Trophoblast cell (in vitro differentiated cells and primary cell): ENCODE measurements around the gene CAPZA2.

ENCODE experiments used
- DNase-seq, 2 donors: peaks; one replicate each; pipeline ENCODE4 v3.0.0-alpha.2; 2016
- H2AFZ ChIP-seq: 2 replicates; pipeline ENCODE4 v1.6.1; 2013; ENCODE audit warnings: low read length, moderate library complexity, mild to moderate bottlenecking; ENCODE audit not compliant: insufficient read depth, poor library complexity
- H2AK5ac ChIP-seq: 2 replicates; pipeline ENCODE4 v1.6.1; 2013; ENCODE audit warnings: mild to moderate bottlenecking, low read length
- H2BK120ac ChIP-seq: 2 replicates; pipeline ENCODE4 v1.6.1; 2013; ENCODE audit warnings: low read length, mild to moderate bottlenecking, moderate library complexity; ENCODE audit not compliant: insufficient read depth, poor library complexity
- H2BK12ac ChIP-seq: 2 replicates; pipeline ENCODE4 v1.6.1; 2013; ENCODE audit warnings: mild to moderate bottlenecking, low read length, moderate library complexity
- H2BK5ac ChIP-seq: 2 replicates; pipeline ENCODE4 v1.6.1; 2013; ENCODE audit warnings: low read length, low read depth, moderate library complexity, mild to moderate bottlenecking; ENCODE audit not compliant: poor library complexity
- H3K14ac ChIP-seq: 2 replicates; pipeline ENCODE4 v1.6.1; 2013; ENCODE audit warnings: mild to moderate bottlenecking, low read length
- H3K18ac ChIP-seq: 2 replicates; pipeline ENCODE4 v1.6.1; 2013; ENCODE audit warnings: mild to moderate bottlenecking, low read length
- H3K23ac ChIP-seq: 2 replicates; pipeline ENCODE4 v1.6.1; 2013; ENCODE audit warnings: low read length
- H3K27ac ChIP-seq: 2 replicates; pipeline ENCODE4 v1.5.1; 2013; ENCODE audit warnings: low read depth, mild to moderate bottlenecking, inconsistent platforms, low read length, moderate library complexity
- H3K27me3 ChIP-seq: 2 replicates; pipeline ENCODE4 v1.6.1; 2013; ENCODE audit warnings: inconsistent platforms, mild to moderate bottlenecking, low read length, moderate library complexity; ENCODE audit not compliant: insufficient read depth
- H3K36me3 ChIP-seq, 2 experiments: 1 replicate in 1 of 2; 2 replicates in 1 of 2; pipeline ENCODE4 v1.6.1; 2013; ENCODE audit warnings: low read length in 2 of 2, mild to moderate bottlenecking in 2 of 2, moderate library complexity in 1 of 2; ENCODE audit not compliant: insufficient read depth in 2 of 2, control insufficient read depth in 1 of 2
- H3K4ac ChIP-seq: 2 replicates; pipeline ENCODE4 v1.6.1; 2013; ENCODE audit warnings: low read depth, mild to moderate bottlenecking, low read length, moderate library complexity
- H3K4me1 ChIP-seq, 2 experiments: 1 replicate in 1 of 2; 2 replicates in 1 of 2; pipeline ENCODE4 v1.6.1; 2013; ENCODE audit warnings: low read length in 2 of 2, mild to moderate bottlenecking in 2 of 2, moderate library complexity in 1 of 2; ENCODE audit not compliant: insufficient read depth in 2 of 2, control insufficient read depth in 1 of 2
- H3K4me2 ChIP-seq: 2 replicates; pipeline ENCODE4 v1.6.1; 2013; ENCODE audit warnings: inconsistent platforms, mild to moderate bottlenecking, low read length, moderate library complexity
- H3K4me3 ChIP-seq: 2 replicates; pipeline ENCODE4 v1.5.1; 2013; ENCODE audit warnings: mild to moderate bottlenecking, low read depth, low read length, inconsistent platforms
- H3K79me1 ChIP-seq: one replicate; pipeline ENCODE4 v1.6.1; 2013; ENCODE audit warnings: low read length
- H3K79me2 ChIP-seq: 2 replicates; pipeline ENCODE4 v1.6.1; 2013; ENCODE audit warnings: low read length, mild to moderate bottlenecking; ENCODE audit not compliant: control insufficient read depth, insufficient read depth, poor library complexity
- H3K9ac ChIP-seq: 2 replicates; pipeline ENCODE4 v1.6.1; 2013; ENCODE audit warnings: mild to moderate bottlenecking, low read length
- H3K9me3 ChIP-seq: 2 replicates; pipeline ENCODE4 v1.6.1; 2013; ENCODE audit warnings: low read depth, mild to moderate bottlenecking, control low read depth, inconsistent platforms, low read length; ENCODE audit not compliant: insufficient read depth
- H4K12ac ChIP-seq: 2 replicates; pipeline ENCODE4 v1.6.1; 2013; ENCODE audit warnings: low read depth, mild to moderate bottlenecking, low read length, moderate library complexity
- H4K8ac ChIP-seq: 2 replicates; pipeline ENCODE4 v1.6.1; 2013; ENCODE audit warnings: low read depth, mild to moderate bottlenecking, low read length, moderate library complexity
- H4K91ac ChIP-seq: one replicate; pipeline ENCODE4 v1.6.1; 2013; ENCODE audit warnings: low read depth, mild to moderate bottlenecking, low read length, moderate library complexity
- WGBS: extraction: QIAGEN DNeasy Blood & Tissue Kit; methylation state at CpG from one replicate; pipeline ENCODE4 v1.1.7; 2013; ENCODE audit warnings: missing lambda C conversion rate; ENCODE audit not compliant: insufficient read length, insufficient coverage; ENCODE audit errors: extremely low coverage; 5-methylcytosine and 5-hydroxymethylcytosine counted together

The CAPZA2 gene

DNA sequence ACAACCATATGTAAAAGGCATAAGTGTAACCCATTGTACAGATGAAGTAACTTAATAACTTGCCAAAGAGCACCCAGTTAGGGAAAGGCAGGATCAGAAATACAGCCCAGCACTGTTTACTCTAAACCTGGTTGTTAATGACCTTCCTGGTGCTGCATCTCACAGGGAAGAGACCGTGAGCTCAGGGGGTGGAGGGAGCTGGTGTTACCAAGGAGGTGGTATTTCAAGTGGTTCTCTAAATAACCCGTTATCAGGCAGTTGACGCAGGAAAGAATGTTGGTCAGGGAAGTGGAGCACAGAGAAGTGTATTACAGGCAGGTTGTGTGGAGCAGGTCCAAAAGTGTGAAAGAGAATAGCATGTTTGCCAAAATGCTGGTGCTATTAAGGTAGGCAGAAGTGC lies 86.5 kb downstream of the CAPZA2 start:
- H3K14ac ChIP-seq: no peak overlapping the region
- peaks cover 5% of the 10 kb centered on the region for H3K79me2 ChIP-seq
- no peak overlapping the region for H2BK5ac ChIP-seq
- no peak overlapping the region for H3K23ac ChIP-seq
- peaks cover 10% of the 10 kb centered on the region for H3K79me1 ChIP-seq
- no peak overlapping the region for H3K27ac ChIP-seq
- H2AK5ac ChIP-seq: no peak overlapping the region
- H4K12ac ChIP-seq: no peak overlapping the region
- H3K4me2 ChIP-seq: no peak overlapping the region
- no peak overlapping the region for H2AFZ ChIP-seq
- no CpG with 5 or more reads among the region's 3 CpGs for WGBS
- H3K4ac ChIP-seq: no peak overlapping the region
- no peaks in the 10 kb centered on the region for H3K9me3 ChIP-seq
- no peak overlapping the region for H3K4me3 ChIP-seq
- no peak overlapping the region for H2BK120ac ChIP-seq
- H3K36me3 ChIP-seq: no peaks in the 10 kb centered on the region
- no peak overlapping the region for H4K8ac ChIP-seq
- no peaks in the 10 kb centered on the region for H3K27me3 ChIP-seq
- no peaks in the 10 kb centered on the region for H3K4me1 ChIP-seq
- H3K18ac ChIP-seq: no peak overlapping the region
- H4K91ac ChIP-seq: no peak overlapping the region
- H3K9ac ChIP-seq: no peak overlapping the region
- H2BK12ac ChIP-seq: no peak overlapping the region
- DNase-seq: no peak

DNA sequence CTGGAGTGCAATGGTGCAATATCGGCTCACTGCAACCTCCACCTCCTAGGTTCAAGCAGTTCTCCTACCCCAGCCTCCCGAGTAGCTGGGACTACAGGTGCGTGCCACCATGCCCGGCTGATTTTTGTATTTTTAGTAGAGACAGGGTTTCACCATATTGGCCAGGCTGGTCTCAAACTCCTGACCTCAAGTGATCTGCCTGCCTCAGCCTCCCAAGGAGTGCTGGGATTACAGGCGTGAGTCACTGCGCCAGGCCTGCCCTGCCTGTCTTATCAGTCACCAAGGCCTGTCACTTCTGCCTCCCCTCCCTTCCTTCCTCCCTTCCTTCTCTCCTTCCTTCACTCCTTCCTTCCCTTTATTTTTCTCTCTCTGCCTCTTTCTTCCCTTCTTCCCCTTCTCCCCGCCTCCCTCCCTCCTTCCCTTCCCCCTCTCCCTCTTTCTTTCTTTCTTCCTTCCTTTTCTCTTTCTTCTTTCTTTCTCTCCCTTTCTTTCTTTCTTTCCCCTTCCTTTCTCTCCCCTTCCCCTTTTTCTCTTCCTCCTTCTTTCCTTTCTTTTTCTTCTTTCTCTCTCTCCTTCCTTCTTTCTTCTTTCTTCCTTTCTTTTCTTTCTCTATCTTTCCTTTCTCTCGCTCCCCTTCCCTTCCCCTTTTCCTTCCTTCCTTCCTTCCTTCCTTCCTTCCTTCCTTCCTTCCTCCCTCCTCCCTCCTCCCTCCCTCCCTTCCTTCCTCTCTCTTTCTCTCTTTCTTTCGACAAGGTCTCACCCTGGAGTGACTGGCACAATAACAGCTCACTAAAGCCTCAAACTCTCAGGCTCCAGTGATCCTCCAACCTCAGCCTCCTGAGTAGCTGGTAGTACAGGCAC lies 87.8 kb downstream of the CAPZA2 start:
- Histone ChIP-seq H3K4me1 (peaks cover 0 to 2% of the 10 kb centered on the region in 2 experiments), H3K9me3 (no peaks in the 10 kb centered on the region), H3K79me2 (peaks cover 12% of the 10 kb centered on the region), H3K18ac (no peak overlapping the region), H2AFZ (no peak overlapping the region), H3K27me3 (no peaks in the 10 kb centered on the region), H2BK5ac (no peak overlapping the region), H3K79me1 (peaks cover 14% of the 10 kb centered on the region), H3K4me3 (no peak overlapping the region), H4K12ac (no peak overlapping the region), H2AK5ac (no peak overlapping the region), H4K91ac (no peak overlapping the region), H3K23ac (no peak overlapping the region), H2BK120ac (no peak overlapping the region), H4K8ac (no peak overlapping the region), H3K4ac (no peak overlapping the region), H3K27ac (no peak overlapping the region), H3K4me2 (no peak overlapping the region), H3K14ac (no peak overlapping the region), H3K36me3 (no peaks in the 10 kb centered on the region), H3K9ac (no peak overlapping the region), H2BK12ac (no peak overlapping the region)
- WGBS: no CpG with 5 or more reads among the region's 9 CpGs
- no peak for DNase-seq

DNA sequence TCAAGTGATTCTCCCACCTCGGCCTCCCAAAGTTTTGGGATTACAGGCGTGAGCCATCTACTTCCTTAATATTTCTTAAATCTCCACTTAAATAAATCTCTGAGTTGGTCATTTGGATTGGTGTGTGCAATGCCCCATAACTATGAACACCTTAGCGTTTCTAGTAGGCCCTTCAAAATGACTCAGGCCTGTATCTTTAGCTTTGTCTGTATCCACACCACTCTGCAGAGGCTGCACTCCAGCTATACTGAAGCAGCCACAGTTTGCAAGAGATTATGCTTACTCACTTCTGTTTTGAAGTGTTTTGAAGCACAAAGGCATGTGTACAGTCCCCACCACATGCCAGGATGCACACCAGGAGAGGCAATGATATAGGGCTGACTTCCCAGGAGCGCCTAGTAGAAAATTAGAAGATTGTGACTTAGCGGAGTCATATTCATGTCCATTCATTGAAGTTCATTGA lies 88.5 kb downstream of the CAPZA2 start:
- Histone ChIP-seq H2AK5ac (no peak overlapping the region), H3K9ac (no peak overlapping the region), H3K4me3 (no peak overlapping the region), H3K4me1 (peaks cover 0 to 2% of the 10 kb centered on the region in 2 experiments), H4K91ac (no peak overlapping the region), H3K4ac (no peak overlapping the region), H3K23ac (no peak overlapping the region), H4K12ac (no peak overlapping the region), H2BK12ac (no peak overlapping the region), H3K79me1 (peaks cover 14% of the 10 kb centered on the region), H3K9me3 (no peaks in the 10 kb centered on the region), H4K8ac (no peak overlapping the region), H3K27ac (no peak overlapping the region), H2BK5ac (no peak overlapping the region), H3K4me2 (no peak overlapping the region), H3K79me2 (peaks cover 12% of the 10 kb centered on the region), H2BK120ac (no peak overlapping the region), H3K14ac (no peak overlapping the region), H2AFZ (no peak overlapping the region), H3K27me3 (no peaks in the 10 kb centered on the region), H3K18ac (no peak overlapping the region), H3K36me3 (no peaks in the 10 kb centered on the region)
- no peak for DNase-seq
- WGBS: no CpG with 5 or more reads among the region's 5 CpGs

DNA sequence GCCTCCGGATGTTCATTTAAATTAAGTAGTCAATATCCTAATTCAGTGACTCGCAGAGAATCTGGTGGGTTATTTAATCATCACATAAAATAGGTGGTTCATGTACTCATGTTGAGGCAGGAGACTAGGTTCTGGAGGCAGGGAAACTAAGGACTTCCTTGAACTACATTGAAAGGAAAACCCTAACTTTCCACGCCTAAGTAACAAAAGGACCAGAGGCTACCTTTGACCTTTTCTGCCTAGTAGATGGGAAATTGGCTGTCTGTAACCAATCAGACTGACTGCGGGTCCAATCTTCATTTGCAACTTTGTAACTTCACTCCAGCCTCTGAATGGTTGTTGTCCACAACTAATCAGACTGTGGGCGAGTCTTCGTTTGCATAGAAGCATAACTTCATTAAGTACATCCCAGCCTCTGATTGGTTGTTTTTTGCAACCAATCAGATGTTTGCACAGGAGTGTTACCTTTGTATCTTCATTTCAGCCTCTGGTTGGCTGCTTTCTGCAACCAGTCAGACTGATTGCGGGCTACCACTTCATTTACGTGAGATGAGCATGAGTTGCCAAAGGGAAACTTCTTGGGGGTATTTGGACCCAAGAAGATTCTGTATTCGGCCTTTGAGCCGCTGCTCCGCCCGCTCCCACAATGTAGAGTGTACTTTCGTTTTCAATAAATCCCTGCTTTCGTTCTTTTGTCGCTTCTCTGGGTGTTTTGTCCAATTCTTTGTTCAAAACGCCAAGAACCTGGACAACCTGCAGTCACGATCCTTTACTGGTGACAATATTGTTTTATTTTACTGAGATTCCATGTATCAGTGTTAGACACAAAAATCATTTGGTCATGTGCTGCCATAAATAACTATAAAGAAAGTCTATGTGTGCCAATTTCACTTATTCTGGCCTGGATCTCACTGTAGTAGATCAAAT lies 89.2 kb downstream of the CAPZA2 start:
- Histone ChIP-seq H2BK120ac (peak overlapping the region; percentile 15), H2BK12ac (no peak overlapping the region), H3K4me3 (no peak overlapping the region), H3K23ac (no peak overlapping the region), H3K14ac (no peak overlapping the region), H3K36me3 (no peaks in the 10 kb centered on the region), H3K4ac (no peak overlapping the region), H4K8ac (no peak overlapping the region), H2AFZ (no peak overlapping the region), H4K12ac (no peak overlapping the region), H2AK5ac (no peak overlapping the region), H3K18ac (no peak overlapping the region), H3K4me1 (peaks cover 0 to 2% of the 10 kb centered on the region in 2 experiments), H3K9ac (no peak overlapping the region), H4K91ac (peak overlapping the region; percentile 41), H3K79me1 (peaks cover 14% of the 10 kb centered on the region), H3K27me3 (no peaks in the 10 kb centered on the region), H3K9me3 (no peaks in the 10 kb centered on the region), H3K79me2 (peaks cover 12% of the 10 kb centered on the region), H2BK5ac (no peak overlapping the region), H3K4me2 (no peak overlapping the region), H3K27ac (no peak overlapping the region)
- DNase-seq: peak in 1 of 2 donors; percentile 42
- no CpG with 5 or more reads among the region's 17 CpGs for WGBS
